ENCODE measurements around the gene EFCAB5. TPM values are rescaled to one million over a fixed set of nuclear protein-coding genes. Genes with fewer than 3 reads are reported as not detected.

EFCAB5 gene
- total and polyA plus RNA-seq, 2 experiments from 2014 or later: 0.68 TPM; not detected in 1

DNA sequence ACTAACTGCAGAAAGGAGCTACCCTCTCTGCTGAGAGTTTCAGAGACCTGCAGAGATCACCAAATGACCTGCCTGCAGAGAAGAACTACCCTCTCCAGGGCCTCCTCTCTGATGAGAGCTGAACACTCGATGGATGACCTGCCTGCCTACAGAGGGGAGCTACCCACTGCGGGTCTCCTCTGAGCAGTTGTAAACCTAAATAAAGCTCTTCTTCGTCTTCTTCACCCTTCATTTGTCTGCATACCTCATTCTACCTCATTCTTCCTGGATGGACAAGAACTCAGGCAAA lies 35.6 kb upstream of the EFCAB5 start:
- H3K27ac ChIP-seq (ENCODE audit: low read depth): no peak overlapping the region
- H3K27me3 ChIP-seq (ENCODE audit: insufficient read depth): no peaks in the 10 kb centered on the region
- ATAC-seq: no peak
- TF ChIP-seq CREB1 (CRISPR knock-in tag; IDR thresholded peaks at IDR 0.05; ENCODE audit: low read depth) (no peak), ZNF331 (CRISPR knock-in tag; IDR thresholded peaks at IDR 0.05; ENCODE audit: low read depth) (no peak), POLR2AphosphoS5 (IDR thresholded peaks at IDR 0.05; ENCODE audit: low read depth) (no peak), EZH2 (IDR thresholded peaks at IDR 0.05; ENCODE audit: low read depth, unreplicated experiment) (no peak), JUNB (IDR thresholded peaks at IDR 0.05; ENCODE audit: unreplicated experiment) (no peak), STAT1 (IDR thresholded peaks at IDR 0.05; ENCODE audit: unreplicated experiment) (no peak), NANOG (IDR thresholded peaks at IDR 0.05; ENCODE audit: borderline replicate concordance) (no peak), EZH2phosphoT487 (IDR thresholded peaks at IDR 0.05; ENCODE audit: unreplicated experiment) (no peak), ZNF114 (CRISPR knock-in tag; IDR thresholded peaks at IDR 0.05) (no peak)
- TF ChIP-seq, protein P1, sequence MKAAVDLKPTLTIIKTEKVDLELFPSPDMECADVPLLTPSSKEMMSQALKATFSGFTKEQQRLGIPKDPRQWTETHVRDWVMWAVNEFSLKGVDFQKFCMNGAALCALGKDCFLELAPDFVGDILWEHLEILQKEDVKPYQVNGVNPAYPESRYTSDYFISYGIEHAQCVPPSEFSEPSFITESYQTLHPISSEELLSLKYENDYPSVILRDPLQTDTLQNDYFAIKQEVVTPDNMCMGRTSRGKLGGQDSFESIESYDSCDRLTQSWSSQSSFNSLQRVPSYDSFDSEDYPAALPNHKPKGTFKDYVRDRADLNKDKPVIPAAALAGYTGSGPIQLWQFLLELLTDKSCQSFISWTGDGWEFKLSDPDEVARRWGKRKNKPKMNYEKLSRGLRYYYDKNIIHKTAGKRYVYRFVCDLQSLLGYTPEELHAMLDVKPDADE (IDR thresholded peaks at IDR 0.05): no peak
- TF ChIP-seq, protein P2, sequence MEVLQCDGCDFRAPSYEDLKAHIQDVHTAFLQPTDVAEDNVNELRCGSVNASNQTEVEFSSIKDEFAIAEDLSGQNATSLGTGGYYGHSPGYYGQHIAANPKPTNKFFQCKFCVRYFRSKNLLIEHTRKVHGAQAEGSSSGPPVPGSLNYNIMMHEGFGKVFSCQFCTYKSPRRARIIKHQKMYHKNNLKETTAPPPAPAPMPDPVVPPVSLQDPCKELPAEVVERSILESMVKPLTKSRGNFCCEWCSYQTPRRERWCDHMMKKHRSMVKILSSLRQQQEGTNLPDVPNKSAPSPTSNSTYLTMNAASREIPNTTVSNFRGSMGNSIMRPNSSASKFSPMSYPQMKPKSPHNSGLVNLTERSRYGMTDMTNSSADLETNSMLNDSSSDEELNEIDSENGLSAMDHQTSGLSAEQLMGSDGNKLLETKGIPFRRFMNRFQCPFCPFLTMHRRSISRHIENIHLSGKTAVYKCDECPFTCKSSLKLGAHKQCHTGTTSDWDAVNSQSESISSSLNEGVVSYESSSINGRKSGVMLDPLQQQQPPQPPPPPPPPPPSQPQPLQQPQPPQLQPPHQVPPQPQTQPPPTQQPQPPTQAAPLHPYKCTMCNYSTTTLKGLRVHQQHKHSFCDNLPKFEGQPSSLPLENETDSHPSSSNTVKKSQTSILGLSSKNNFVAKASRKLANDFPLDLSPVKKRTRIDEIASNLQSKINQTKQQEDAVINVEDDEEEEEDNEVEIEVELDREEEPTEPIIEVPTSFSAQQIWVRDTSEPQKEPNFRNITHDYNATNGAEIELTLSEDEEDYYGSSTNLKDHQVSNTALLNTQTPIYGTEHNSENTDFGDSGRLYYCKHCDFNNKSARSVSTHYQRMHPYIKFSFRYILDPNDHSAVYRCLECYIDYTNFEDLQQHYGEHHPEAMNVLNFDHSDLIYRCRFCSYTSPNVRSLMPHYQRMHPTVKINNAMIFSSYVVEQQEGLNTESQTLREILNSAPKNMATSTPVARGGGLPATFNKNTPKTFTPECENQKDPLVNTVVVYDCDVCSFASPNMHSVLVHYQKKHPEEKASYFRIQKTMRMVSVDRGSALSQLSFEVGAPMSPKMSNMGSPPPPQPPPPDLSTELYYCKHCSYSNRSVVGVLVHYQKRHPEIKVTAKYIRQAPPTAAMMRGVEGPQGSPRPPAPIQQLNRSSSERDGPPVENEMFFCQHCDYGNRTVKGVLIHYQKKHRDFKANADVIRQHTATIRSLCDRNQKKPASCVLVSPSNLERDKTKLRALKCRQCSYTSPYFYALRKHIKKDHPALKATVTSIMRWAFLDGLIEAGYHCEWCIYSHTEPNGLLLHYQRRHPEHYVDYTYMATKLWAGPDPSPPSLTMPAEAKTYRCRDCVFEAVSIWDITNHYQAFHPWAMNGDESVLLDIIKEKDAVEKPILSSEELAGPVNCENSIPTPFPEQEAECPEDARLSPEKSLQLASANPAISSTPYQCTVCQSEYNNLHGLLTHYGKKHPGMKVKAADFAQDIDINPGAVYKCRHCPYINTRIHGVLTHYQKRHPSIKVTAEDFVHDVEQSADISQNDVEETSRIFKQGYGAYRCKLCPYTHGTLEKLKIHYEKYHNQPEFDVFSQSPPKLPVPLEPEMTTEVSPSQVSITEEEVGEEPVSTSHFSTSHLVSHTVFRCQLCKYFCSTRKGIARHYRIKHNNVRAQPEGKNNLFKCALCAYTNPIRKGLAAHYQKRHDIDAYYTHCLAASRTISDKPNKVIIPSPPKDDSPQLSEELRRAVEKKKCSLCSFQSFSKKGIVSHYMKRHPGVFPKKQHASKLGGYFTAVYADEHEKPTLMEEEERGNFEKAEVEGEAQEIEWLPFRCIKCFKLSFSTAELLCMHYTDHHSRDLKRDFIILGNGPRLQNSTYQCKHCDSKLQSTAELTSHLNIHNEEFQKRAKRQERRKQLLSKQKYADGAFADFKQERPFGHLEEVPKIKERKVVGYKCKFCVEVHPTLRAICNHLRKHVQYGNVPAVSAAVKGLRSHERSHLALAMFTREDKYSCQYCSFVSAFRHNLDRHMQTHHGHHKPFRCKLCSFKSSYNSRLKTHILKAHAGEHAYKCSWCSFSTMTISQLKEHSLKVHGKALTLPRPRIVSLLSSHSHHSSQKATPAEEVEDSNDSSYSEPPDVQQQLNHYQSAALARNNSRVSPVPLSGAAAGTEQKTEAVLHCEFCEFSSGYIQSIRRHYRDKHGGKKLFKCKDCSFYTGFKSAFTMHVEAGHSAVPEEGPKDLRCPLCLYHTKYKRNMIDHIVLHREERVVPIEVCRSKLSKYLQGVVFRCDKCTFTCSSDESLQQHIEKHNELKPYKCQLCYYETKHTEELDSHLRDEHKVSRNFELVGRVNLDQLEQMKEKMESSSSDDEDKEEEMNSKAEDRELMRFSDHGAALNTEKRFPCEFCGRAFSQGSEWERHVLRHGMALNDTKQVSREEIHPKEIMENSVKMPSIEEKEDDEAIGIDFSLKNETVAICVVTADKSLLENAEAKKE (CRISPR knock-in tag; IDR thresholded peaks at IDR 0.05): no peak
- TF ChIP-seq, protein P3, sequence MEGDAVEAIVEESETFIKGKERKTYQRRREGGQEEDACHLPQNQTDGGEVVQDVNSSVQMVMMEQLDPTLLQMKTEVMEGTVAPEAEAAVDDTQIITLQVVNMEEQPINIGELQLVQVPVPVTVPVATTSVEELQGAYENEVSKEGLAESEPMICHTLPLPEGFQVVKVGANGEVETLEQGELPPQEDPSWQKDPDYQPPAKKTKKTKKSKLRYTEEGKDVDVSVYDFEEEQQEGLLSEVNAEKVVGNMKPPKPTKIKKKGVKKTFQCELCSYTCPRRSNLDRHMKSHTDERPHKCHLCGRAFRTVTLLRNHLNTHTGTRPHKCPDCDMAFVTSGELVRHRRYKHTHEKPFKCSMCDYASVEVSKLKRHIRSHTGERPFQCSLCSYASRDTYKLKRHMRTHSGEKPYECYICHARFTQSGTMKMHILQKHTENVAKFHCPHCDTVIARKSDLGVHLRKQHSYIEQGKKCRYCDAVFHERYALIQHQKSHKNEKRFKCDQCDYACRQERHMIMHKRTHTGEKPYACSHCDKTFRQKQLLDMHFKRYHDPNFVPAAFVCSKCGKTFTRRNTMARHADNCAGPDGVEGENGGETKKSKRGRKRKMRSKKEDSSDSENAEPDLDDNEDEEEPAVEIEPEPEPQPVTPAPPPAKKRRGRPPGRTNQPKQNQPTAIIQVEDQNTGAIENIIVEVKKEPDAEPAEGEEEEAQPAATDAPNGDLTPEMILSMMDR (conservative IDR thresholded peaks at IDR 0.05; ENCODE audit: low read depth in 2 of 2): no peak
- TF ChIP-seq, protein P4, sequence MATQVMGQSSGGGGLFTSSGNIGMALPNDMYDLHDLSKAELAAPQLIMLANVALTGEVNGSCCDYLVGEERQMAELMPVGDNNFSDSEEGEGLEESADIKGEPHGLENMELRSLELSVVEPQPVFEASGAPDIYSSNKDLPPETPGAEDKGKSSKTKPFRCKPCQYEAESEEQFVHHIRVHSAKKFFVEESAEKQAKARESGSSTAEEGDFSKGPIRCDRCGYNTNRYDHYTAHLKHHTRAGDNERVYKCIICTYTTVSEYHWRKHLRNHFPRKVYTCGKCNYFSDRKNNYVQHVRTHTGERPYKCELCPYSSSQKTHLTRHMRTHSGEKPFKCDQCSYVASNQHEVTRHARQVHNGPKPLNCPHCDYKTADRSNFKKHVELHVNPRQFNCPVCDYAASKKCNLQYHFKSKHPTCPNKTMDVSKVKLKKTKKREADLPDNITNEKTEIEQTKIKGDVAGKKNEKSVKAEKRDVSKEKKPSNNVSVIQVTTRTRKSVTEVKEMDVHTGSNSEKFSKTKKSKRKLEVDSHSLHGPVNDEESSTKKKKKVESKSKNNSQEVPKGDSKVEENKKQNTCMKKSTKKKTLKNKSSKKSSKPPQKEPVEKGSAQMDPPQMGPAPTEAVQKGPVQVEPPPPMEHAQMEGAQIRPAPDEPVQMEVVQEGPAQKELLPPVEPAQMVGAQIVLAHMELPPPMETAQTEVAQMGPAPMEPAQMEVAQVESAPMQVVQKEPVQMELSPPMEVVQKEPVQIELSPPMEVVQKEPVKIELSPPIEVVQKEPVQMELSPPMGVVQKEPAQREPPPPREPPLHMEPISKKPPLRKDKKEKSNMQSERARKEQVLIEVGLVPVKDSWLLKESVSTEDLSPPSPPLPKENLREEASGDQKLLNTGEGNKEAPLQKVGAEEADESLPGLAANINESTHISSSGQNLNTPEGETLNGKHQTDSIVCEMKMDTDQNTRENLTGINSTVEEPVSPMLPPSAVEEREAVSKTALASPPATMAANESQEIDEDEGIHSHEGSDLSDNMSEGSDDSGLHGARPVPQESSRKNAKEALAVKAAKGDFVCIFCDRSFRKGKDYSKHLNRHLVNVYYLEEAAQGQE (IDR thresholded peaks at IDR 0.05; ENCODE audit: unreplicated experiment): no peak
- no peak overlapping the region for H3K4me3 ChIP-seq
- H3F3A ChIP-seq (replicated peaks; ENCODE audit: low read depth): no peaks in the 10 kb centered on the region
- Mint-ChIP-seq H3K27ac (no peak overlapping the region), H3K4me3 (no peak overlapping the region; the same call in 2 of the 3 replicates), H3K4me1 (no peaks in the 10 kb centered on the region), H3K36me3 (ENCODE audit: low read depth) (peaks cover 19% of the 10 kb centered on the region), H3K9me3 (peaks cover 25% of the 10 kb centered on the region), H3K27me3 (ENCODE audit: insufficient read depth, low read depth, poor library complexity) (no peaks in the 10 kb centered on the region)
- H3K36me3 ChIP-seq (ENCODE audit: insufficient read depth): no peaks in the 10 kb centered on the region
- DNase-seq (ENCODE audit: low spot score): no peak
- no peak overlapping the region for H2AFZ ChIP-seq
- H3K9me2 ChIP-seq (ENCODE audit: insufficient read depth): no peaks in the 10 kb centered on the region
- no peaks in the 10 kb centered on the region for H3K4me1 ChIP-seq (ENCODE audit: insufficient read depth)
- peaks cover 11% of the 10 kb centered on the region; the same call in 1 of the 2 replicates for H3K79me2 ChIP-seq (replicated peaks; ENCODE audit: insufficient read depth)
- no peak overlapping the region for H3K4me2 ChIP-seq
- no peaks in the 10 kb centered on the region for H4K20me1 ChIP-seq (replicated peaks; ENCODE audit: insufficient read depth)

All from GM23338 (cell line).